AG04450 (cell line): ENCODE data around the gene COG4. TPM values are rescaled to one million over a fixed set of nuclear protein-coding genes. Genes with fewer than 3 reads are reported as not detected.
"Not testable (repeated sequence)": the region's sequence is repeated elsewhere in the genome, so short reads cannot be mapped to it uniquely, and the experiment has no call there.

Experiments used
- CTCF ChIA-PET: fragments of 300-600, 350-600 bp; formaldehyde crosslinking; extraction: SDS; loops from one replicate; lab custom pipeline; 2022; ENCODE audit warnings: antibody characterized with exemption, inconsistent platforms; lab: Charles Lee
- POLR2A ChIA-PET: fragments of 350-600 bp; formaldehyde crosslinking; extraction: SDS; loops from one replicate; lab custom pipeline; 2021; ENCODE audit warnings: antibody characterized with exemption, inconsistent platforms; lab: Yijun Ruan, JAX
- DNase-seq: peaks from one replicate; pipeline ENCODE4 v3.0.0-alpha.2; 2011; ENCODE audit warnings: low read depth, low spot score
- H3K27ac ChIP-seq: one replicate; pipeline ENCODE4 v1.5.1; 2012; ENCODE audit warnings: low read depth, low read length, control low read depth
- H3K27me3 ChIP-seq: one replicate; pipeline ENCODE4 v1.6.0; 2012; ENCODE audit warnings: low read length; ENCODE audit not compliant: control insufficient read depth, insufficient read depth
- H3K4me3 ChIP-seq: 2 replicates; pipeline ENCODE4 v1.5.1; 2011; ENCODE audit warnings: mild to moderate bottlenecking, low read depth, low read length, control low read depth
- H3K9me3 ChIP-seq: 2 replicates; pipeline ENCODE4 v1.5.1; 2012; ENCODE audit warnings: low read length; ENCODE audit not compliant: control insufficient read depth, insufficient read depth
- CTCF ChIP-seq: IDR thresholded peaks from 2 replicates; pipeline ENCODE4 v1.5.1; 2011; ENCODE audit warnings: low read depth, low read length, control low read depth, inconsistent platforms
- polyA plus RNA-seq: library from polyadenylated mRNA; depleted of rRNA; stranded (reverse); fragments of >200 nt; gene quantifications from 2 replicates; pipeline ENCODE4 v1.2.3, GENCODE V29; 2011

The COG4 gene
- polyA plus RNA-seq, 1 experiment, result 51.8 TPM

DNA sequence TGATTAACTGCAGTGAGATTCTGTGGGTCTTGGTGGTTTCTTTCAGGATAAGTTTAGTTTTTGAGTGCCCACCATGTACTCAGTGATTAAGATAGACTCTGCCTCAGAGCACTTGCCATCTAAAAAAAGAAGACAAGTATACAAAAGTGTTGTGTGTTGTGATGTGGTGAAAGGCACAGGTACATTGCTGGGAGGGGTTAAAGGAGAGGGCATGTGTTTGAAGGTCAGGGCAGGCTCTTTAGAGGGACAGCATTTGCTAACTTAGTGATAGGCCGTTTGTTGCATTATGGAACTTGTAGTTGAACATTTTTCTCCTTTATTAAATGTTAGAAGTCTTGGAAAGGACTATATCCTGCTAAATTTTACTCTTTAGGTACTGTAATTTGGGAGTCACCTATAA is 26.7 kb upstream of the COG4 start:
- no peaks in the 10 kb centered on the region for H3K9me3 ChIP-seq
- H3K27me3 ChIP-seq, result no peaks in the 10 kb centered on the region
- POLR2A ChIA-PET, result no interaction called here
- H3K27ac ChIP-seq, result no peak overlapping the region
- no peak for TF ChIP-seq CTCF
- no peak overlapping the region for H3K4me3 ChIP-seq
- CTCF ChIA-PET, result no interaction called here
- no peak for DNase-seq

DNA sequence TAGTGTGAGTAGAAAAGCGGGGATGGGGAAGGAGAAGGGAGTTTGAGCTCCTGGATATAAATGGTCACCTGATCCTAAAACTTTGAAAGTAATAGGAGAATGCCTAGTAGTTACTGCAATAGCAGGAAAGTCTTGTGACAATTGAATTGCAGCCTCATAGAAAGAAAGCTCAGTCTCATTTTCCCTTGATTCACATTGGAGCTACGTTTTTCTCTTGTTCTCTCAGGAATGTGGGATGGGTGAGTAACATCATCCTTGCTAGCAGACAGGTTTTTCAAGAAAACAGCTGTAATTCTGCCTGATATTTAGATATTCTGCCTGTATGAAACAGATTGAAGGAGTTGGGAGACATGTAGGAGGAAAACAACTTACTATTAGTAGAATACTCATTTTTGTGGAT is 25.6 kb upstream of the COG4 start:
- Histone ChIP-seq H3K9me3 (no peaks in the 10 kb centered on the region), H3K27ac (no peak overlapping the region), H3K27me3 (no peaks in the 10 kb centered on the region), H3K4me3 (no peak overlapping the region)
- ChIA-PET CTCF (interaction anchor here (0.9 to 1.6 kb wide), 3 partner anchors 19 to 222 kb away, joined by 3 to 13 read pairs (median 7); no protein-coding TSS in a partner anchor), POLR2A (no interaction called here)
- no peak for DNase-seq
- no peak for TF ChIP-seq CTCF

- Histone ChIP-seq H3K4me3 (no peak overlapping the region), H3K27me3 (no peaks in the 10 kb centered on the region), H3K9me3 (no peaks in the 10 kb centered on the region), H3K27ac (no peak overlapping the region)
- CTCF ChIA-PET, result interaction anchor here (1.0 kb wide), 1 partner anchor 226 kb away, joined by 3 read pairs; no protein-coding TSS in a partner anchor
- no peak for TF ChIP-seq CTCF
- DNase-seq, result no peak
- POLR2A ChIA-PET, result no interaction called here
Observed at GRCh38 chr16:70544548-70544947, 21.2 kb upstream of the COG4 start.

- no peak overlapping the region for H3K27ac ChIP-seq
- H3K27me3 ChIP-seq, result no peaks in the 10 kb centered on the region
- no peak for DNase-seq
- H3K9me3 ChIP-seq, result no peaks in the 10 kb centered on the region
- no peak overlapping the region for H3K4me3 ChIP-seq
- no peak for TF ChIP-seq CTCF
- POLR2A ChIA-PET, result interaction anchor here (0.6 to 1.5 kb wide), 3 partner anchors 13 to 32 kb away, joined by 3 to 8 read pairs (median 3); no protein-coding TSS in a partner anchor
- CTCF ChIA-PET, result interaction anchor here (0.7 to 3.1 kb wide), 2 partner anchors 11 to 113 kb away, joined by 3 to 16 read pairs; no protein-coding TSS in a partner anchor
Observed at GRCh38 chr16:70540994-70541393, 17.6 kb upstream of the COG4 start.

- ChIA-PET POLR2A (no interaction called here), CTCF (interaction anchor here (0.8 to 4.3 kb wide), 2 partner anchors 119 kb away, joined by 4 to 48 read pairs; no protein-coding TSS in a partner anchor)
- no peaks in the 10 kb centered on the region for H3K9me3 ChIP-seq
- H3K27ac ChIP-seq, result no peak overlapping the region
- no peak overlapping the region for H3K4me3 ChIP-seq
- no peak for TF ChIP-seq CTCF
- no peaks in the 10 kb centered on the region for H3K27me3 ChIP-seq
- no peak for DNase-seq
Observed at GRCh38 chr16:70534971-70535370, 11.6 kb upstream of the COG4 start.

GRCh38 chr16:70529954-70530353 is 6.6 kb upstream of the COG4 start:
- CTCF ChIA-PET, result interaction anchor here (0.7 to 1.5 kb wide), 6 partner anchors 11 to 135 kb away, joined by 3 to 11 read pairs (median 3); no protein-coding TSS in a partner anchor
- POLR2A ChIA-PET, result not testable (repeated sequence)

More at GRCh38 chr16:70529954-70530353, 6.6 kb upstream of the COG4 start:
- not testable (repeated sequence) for H3K9me3 ChIP-seq, H3K27me3 ChIP-seq, DNase-seq, H3K27ac ChIP-seq, H3K4me3 ChIP-seq
